Adrenal gland (tissue), 12 donors: ENCODE data around the gene CRIP1. TPM values are rescaled to one million over a fixed set of nuclear protein-coding genes. Genes with fewer than 3 reads are reported as not detected.

Source experiments
- DNase-seq, 7 donors: peaks; one replicate each; pipeline ENCODE4 v3.0.0-alpha.2; 2019 to 2020
- H3K27ac ChIP-seq, 5 donors: fragments of 200-600 bp; sonication (generic) in 4 of 5; 1 replicate in 3 of 5; 2 replicates in 2 of 5; pipeline versions ENCODE4 v1.5.1 to v1.8.0; 2016 to 2020; ENCODE audit warnings: mild to moderate bottlenecking in 1 of 5
- H3K27me3 ChIP-seq: fragments of 200-600 bp; 2 replicates; pipeline ENCODE4 v1.8.0; 2021
- H3K36me3 ChIP-seq, 2 donors: fragments of 200-600 bp; replicated peaks in 1 of 2; 1 replicate in 1 of 2; 2 replicates in 1 of 2; pipeline versions ENCODE4 v1.5.1 to v1.8.0; 2018 to 2022
- H3K4me1 ChIP-seq, 2 donors: fragments of 200-600 bp; replicated peaks in 1 of 2; 1 replicate in 1 of 2; 2 replicates in 1 of 2; pipeline versions ENCODE4 v1.5.1 to v1.8.0; 2018 to 2021
- H3K4me3 ChIP-seq, 4 donors: fragments of 200-600 bp; sonication (generic) in 3 of 4; one replicate each; pipeline ENCODE4 v1.5.1; 2016 to 2018
- H3K9me3 ChIP-seq, 3 donors: fragments of 200-600 bp; sonication (generic) in 1 of 3; replicated peaks in 1 of 3; 1 replicate in 2 of 3; 2 replicates in 1 of 3; pipeline versions ENCODE4 v1.5.1 to v1.8.0; 2016 to 2021
- POLR2A ChIP-seq, 2 donors: fragments of 450-650 bp; IDR thresholded peaks; one replicate each; pipeline ENCODE4 v1.6.1; 2017; ENCODE audit warnings: antibody characterized with exemption in 2 of 2, mild to moderate bottlenecking in 2 of 2, moderate library complexity in 1 of 2
- WGBS, 4 donors: extraction: QIAGEN DNeasy Blood & Tissue Kit in 2 of 4; methylation state at CpG; one replicate each; pipeline versions ENCODE4 v1.1.5 to v1.1.7; 2013 to 2017; 5-methylcytosine and 5-hydroxymethylcytosine counted together
- intact Hi-C, 2 donors: fragments of 100-400 bp; cut with DNase I; formaldehyde crosslinking; loops; one replicate each; pipeline versions ENCODE4 v1.14.1 to v1.15.0; 2022 to 2023
- polyA plus RNA-seq, 3 donors: library from polyadenylated mRNA; stranded (reverse); fragments of 200-250 nt in 2 of 3; fragments of 350-450 nt in 1 of 3; fragmentation: Illumina TruSeq in 1 of 3; extraction: RNeasy Lipid Tissue Mini Kit (QIAGEN cat#74804) in 1 of 3; gene quantifications; one replicate each; pipeline ENCODE4 v1.2.3, GENCODE V29; 2013 to 2014
- total RNA-seq, 9 donors: library from RNA; depleted of rRNA in 4 of 9; stranded (reverse); fragments of >200 nt in 4 of 9; fragments of 120-200 nt in 1 of 9; fragmentation: NEBNext Ultra II Directional in 1 of 9; extraction: Animal tissue kit (Norgen Biotek cat#: 25700) in 1 of 9; gene quantifications; one replicate each; pipeline versions ENCODE4 v1.1.0 to v1.2.4, GENCODE V29; 2013 to 2023
- TF ChIP-seq, protein P1 (sequence below), 6 experiments: fragments of 450-650 bp in 4 of 6; fragments of 200-600 bp in 2 of 6; sonication (generic) in 1 of 6; IDR thresholded peaks; 1 replicate in 5 of 6; 2 replicates in 1 of 6; pipeline versions ENCODE4 v1.5.1 to v1.8.0; 2016 to 2021; ENCODE audit warnings: antibody characterized with exemption in 6 of 6, mild to moderate bottlenecking in 2 of 6, moderate library complexity in 1 of 6
- donor health status: healthy with polysubstance abuse.
- donor health status: Bipolar disorder and iron deficiency.
- donor health status: DM: yes; HTN: yes; CAD: no.
- donor health status: DM: no; HTN: no; CAD: no.
- donor health status: DM: no; HTN: no; CAD: no.
- donor health status: DM: yes; HTN: yes; CAD: no.

The CRIP1 gene
- total and polyA plus RNA-seq, 12 donors: 1.9 to 157 (median 9.3) TPM

DNA sequence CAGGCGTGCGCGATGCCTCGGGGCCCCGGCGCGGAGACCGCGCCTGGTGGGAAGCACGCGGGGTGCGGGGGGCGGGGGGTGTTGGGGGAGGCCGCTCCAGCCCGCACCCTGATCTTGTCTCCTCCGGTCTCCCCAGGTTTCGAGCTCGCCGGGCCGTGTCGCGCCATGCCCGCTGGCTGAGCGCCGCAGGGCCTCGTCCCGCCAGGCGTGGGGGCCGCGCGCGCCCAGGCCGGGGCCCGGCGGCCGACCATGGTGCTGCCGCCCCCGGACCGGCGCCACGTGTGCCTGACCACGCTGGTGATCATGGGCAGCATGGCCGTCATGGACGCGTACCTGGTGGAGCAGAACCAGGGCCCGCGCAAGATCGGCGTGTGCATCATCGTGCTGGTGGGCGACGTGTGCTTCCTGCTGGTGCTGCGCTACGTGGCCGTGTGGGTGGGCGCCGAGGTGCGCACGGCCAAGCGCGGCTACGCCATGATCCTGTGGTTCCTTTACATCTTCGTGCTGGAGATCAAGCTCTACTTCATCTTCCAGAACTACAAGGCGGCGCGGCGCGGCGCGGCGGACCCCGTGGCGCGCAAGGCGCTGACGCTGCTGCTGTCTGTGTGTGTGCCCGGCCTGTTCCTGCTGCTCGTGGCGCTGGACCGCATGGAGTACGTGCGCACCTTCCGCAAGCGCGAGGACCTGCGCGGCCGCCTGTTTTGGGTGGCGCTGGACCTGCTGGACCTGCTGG is 42.1 kb downstream of the CRIP1 start:
- peaks cover 15 to 32% of the 10 kb centered on the region in 2 donors for H3K4me1 ChIP-seq
- 10 to 17% (median 13%) methylated on average over 65 to 89 of the region's 89 CpGs; no CpG with 5 or more reads in 1 of the 4 donors for WGBS, 4 donors
- no peaks in the 10 kb centered on the region for H3K36me3 ChIP-seq
- no peak overlapping the region for H3K27ac ChIP-seq
- intact Hi-C loops: loop anchor here in 1 of 2 donors (5.0 kb wide), 1 partner anchor 156 kb away; no protein-coding TSS in a partner anchor
- DNase-seq: no peak
- H3K27me3 ChIP-seq: peaks cover 18% of the 10 kb centered on the region
- peak overlapping the region in 2 of 4 donors; percentile 43 to 66 for H3K4me3 ChIP-seq
- H3K9me3 ChIP-seq: no peaks in the 10 kb centered on the region
- TF ChIP-seq POLR2A (IDR thresholded peaks at IDR 0.05): no peak
- TF ChIP-seq, protein P1, sequence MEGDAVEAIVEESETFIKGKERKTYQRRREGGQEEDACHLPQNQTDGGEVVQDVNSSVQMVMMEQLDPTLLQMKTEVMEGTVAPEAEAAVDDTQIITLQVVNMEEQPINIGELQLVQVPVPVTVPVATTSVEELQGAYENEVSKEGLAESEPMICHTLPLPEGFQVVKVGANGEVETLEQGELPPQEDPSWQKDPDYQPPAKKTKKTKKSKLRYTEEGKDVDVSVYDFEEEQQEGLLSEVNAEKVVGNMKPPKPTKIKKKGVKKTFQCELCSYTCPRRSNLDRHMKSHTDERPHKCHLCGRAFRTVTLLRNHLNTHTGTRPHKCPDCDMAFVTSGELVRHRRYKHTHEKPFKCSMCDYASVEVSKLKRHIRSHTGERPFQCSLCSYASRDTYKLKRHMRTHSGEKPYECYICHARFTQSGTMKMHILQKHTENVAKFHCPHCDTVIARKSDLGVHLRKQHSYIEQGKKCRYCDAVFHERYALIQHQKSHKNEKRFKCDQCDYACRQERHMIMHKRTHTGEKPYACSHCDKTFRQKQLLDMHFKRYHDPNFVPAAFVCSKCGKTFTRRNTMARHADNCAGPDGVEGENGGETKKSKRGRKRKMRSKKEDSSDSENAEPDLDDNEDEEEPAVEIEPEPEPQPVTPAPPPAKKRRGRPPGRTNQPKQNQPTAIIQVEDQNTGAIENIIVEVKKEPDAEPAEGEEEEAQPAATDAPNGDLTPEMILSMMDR (IDR thresholded peaks at IDR 0.05): peak in 1 of 6 experiments; percentile 39

DNA sequence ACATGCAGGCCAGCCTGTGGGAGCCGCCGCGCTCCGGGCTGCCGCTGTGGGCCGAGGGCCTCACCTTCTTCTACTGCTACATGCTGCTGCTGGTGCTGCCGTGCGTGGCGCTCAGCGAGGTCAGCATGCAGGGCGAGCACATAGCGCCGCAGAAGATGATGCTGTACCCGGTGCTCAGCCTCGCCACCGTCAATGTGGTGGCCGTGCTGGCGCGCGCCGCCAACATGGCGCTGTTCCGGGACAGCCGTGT is 42.6 kb downstream of the CRIP1 start:
- H3K4me3 ChIP-seq: no peak overlapping the region
- H3K9me3 ChIP-seq: no peaks in the 10 kb centered on the region
- intact Hi-C loops: loop anchor here in 1 of 2 donors (5.0 kb wide), 1 partner anchor 157 kb away; no protein-coding TSS in a partner anchor
- DNase-seq: no peak
- H3K36me3 ChIP-seq: no peaks in the 10 kb centered on the region
- H3K4me1 ChIP-seq: peaks cover 15 to 32% of the 10 kb centered on the region in 2 donors
- TF ChIP-seq POLR2A (IDR thresholded peaks at IDR 0.05): no peak
- TF ChIP-seq, protein P1 (IDR thresholded peaks at IDR 0.05): no peak
- H3K27ac ChIP-seq: no peak overlapping the region
- WGBS, 4 donors: 6 to 20% (median 14%) methylated on average over 3 to 24 of the region's 24 CpGs; no CpG with 5 or more reads in 1 of the 4 donors
- H3K27me3 ChIP-seq: peaks cover 18% of the 10 kb centered on the region

DNA sequence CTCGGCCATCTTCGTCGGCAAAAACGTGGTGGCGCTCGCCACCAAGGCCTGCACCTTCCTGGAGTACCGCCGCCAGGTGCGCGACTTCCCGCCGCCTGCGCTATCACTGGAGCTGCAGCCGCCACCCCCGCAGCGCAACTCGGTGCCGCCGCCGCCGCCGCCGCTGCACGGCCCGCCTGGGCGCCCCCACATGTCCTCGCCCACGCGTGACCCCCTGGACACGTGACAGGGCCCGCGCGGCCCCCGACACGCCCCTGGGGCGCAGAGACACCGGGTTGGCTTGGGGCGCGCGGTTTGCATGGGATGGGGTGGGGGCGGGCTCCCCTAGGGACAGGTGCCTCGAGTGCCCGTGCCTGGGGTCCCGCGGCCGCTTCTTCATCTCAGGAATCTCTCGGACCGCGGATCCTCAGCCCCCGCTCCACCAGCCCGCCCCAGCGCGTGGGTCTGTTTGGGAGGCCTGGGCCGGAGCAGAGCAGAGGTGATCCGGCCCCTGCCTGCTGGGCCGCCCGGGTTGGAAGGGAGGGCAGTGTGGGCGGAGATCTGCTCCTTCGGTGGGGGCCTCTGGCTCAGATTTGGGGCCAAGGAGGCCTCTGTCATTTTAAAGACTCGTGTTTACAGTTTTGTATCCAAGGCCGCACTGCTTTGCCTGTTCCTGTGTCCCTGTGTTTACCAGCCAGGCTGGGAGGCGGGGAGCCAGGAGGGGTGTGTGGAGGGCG is 43.0 kb downstream of the CRIP1 start:
- 19 to 46% (median 27%) methylated on average over 27 to 63 of the region's 63 CpGs for WGBS, 4 donors
- no peak overlapping the region for H3K4me3 ChIP-seq
- no peak for TF ChIP-seq POLR2A (IDR thresholded peaks at IDR 0.05)
- TF ChIP-seq, protein P1 (IDR thresholded peaks at IDR 0.05): no peak

DNA sequence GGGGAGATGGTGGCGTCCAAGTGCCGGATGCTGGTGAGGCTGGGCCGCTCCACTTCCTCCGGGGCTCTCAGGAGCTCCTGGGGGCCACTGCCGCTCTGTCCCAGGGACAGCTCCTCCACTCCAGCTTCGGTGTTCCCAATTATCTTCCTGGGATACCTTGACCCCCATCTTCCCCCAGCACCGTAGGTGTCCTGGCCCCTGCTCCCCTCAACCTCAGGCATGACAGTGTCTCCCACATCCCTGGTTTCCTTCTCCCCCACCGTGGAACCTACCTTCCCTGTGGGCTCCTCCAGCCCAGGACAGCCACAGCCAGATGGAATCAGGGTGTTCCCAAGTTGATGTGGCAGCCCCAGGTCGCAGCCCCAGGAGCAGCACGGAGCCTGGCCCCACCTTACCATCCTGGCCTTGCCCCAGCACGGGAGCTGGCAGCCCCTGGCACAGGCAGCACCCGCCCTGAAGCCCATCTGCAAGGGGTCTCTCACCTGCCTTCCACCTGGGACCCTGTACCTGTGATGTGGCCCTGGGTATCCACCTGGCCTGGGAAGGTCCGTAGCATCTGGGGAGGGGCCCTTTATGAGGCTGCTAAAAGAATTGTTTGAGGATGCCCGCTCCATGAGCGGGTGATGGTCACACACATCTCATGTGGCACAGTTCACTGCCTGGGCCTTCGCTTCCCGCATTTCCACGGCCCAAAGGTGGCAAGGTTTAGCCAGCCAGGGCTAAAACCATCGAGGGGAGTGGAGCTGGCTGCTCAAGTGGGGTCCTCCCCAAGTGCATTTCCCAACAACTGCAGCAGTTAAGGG is 43.8 kb downstream of the CRIP1 start:
- H3K27ac ChIP-seq: no peak overlapping the region
- peaks cover 15 to 32% of the 10 kb centered on the region in 2 donors for H3K4me1 ChIP-seq
- H3K4me3 ChIP-seq: no peak overlapping the region
- no peaks in the 10 kb centered on the region for H3K9me3 ChIP-seq
- H3K36me3 ChIP-seq: no peaks in the 10 kb centered on the region
- TF ChIP-seq POLR2A (IDR thresholded peaks at IDR 0.05): no peak
- TF ChIP-seq, protein P1 (IDR thresholded peaks at IDR 0.05): no peak
- DNase-seq: no peak
- H3K27me3 ChIP-seq: peaks cover 18% of the 10 kb centered on the region
- 54 to 78% (median 71%) methylated on average over 10 to 19 of the region's 19 CpGs for WGBS, 4 donors
- intact Hi-C loops: no loop called here

More for the DNA sequence above, 43.0 kb downstream of the CRIP1 start:
- peaks cover 15 to 32% of the 10 kb centered on the region in 2 donors for H3K4me1 ChIP-seq
- no peaks in the 10 kb centered on the region for H3K9me3 ChIP-seq
- intact Hi-C loops: loop anchor here in 1 of 2 donors (5.0 kb wide), 1 partner anchor 157 kb away; no protein-coding TSS in a partner anchor
- peaks cover 18% of the 10 kb centered on the region for H3K27me3 ChIP-seq
- H3K36me3 ChIP-seq: no peaks in the 10 kb centered on the region
- DNase-seq: peak in 4 of 7 donors; percentile 28 to 48 (median 39)
- no peak overlapping the region for H3K27ac ChIP-seq
